Transverse colon (tissue), 3 donors: ENCODE results near the gene CHPT1.

Experiments used
- POLR2A ChIP-seq: fragments of 450-650 bp; IDR thresholded peaks from one replicate; pipeline ENCODE4 v1.6.1; 2016; ENCODE audit warnings: antibody characterized with exemption, mild to moderate bottlenecking, moderate library complexity
- TF ChIP-seq, protein P1 (sequence below), 5 experiments: fragments of 200-600 bp in 3 of 5; fragments of 450-650 bp in 2 of 5; sonication (generic) in 3 of 5; IDR thresholded peaks; 1 replicate in 2 of 5; 2 replicates in 3 of 5; pipeline ENCODE4 v1.5.1; 2016 to 2017; ENCODE audit warnings: antibody characterized with exemption in 5 of 5, inconsistent platforms in 3 of 5, mild to moderate bottlenecking in 2 of 5, moderate library complexity in 1 of 5

DNA sequence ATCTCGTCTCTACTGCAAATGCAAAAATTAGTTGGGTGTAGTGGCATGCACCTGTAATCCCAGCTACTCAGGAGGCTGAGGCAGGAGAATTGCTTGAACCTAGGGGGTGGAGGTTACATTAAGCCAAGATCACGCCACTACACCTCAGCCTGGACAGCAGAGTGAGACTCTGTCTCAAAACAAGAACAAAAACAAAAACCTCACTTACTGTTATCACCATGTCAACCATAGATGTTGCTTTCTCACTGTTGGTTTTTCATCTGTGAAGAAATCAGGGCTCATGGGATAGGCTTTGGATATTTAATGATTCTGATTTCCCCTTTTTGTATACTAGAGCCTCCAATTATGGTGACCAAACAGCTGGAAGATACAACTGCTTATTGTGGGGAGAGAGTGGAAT, 49.7 kb upstream of the CHPT1 start:
- TF ChIP-seq, protein P1, sequence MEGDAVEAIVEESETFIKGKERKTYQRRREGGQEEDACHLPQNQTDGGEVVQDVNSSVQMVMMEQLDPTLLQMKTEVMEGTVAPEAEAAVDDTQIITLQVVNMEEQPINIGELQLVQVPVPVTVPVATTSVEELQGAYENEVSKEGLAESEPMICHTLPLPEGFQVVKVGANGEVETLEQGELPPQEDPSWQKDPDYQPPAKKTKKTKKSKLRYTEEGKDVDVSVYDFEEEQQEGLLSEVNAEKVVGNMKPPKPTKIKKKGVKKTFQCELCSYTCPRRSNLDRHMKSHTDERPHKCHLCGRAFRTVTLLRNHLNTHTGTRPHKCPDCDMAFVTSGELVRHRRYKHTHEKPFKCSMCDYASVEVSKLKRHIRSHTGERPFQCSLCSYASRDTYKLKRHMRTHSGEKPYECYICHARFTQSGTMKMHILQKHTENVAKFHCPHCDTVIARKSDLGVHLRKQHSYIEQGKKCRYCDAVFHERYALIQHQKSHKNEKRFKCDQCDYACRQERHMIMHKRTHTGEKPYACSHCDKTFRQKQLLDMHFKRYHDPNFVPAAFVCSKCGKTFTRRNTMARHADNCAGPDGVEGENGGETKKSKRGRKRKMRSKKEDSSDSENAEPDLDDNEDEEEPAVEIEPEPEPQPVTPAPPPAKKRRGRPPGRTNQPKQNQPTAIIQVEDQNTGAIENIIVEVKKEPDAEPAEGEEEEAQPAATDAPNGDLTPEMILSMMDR (IDR thresholded peaks at IDR 0.05): no peak
- no peak for TF ChIP-seq POLR2A
